GM13976 (cell line): Measurements from ENCODE around the gene MIS12.

Source experiments
- DNase-seq: peaks from one replicate; pipeline ENCODE4 v3.0.0; 2012; ENCODE audit warnings: low spot score
- CTCF ChIP-seq: IDR thresholded peaks from 2 replicates; pipeline ENCODE4 v1.5.1; 2012; ENCODE audit warnings: borderline replicate concordance, mild to moderate bottlenecking; ENCODE audit not compliant: insufficient read depth; ENCODE audit errors: extremely low read depth, missing control alignments, control extremely low read depth
- in situ Hi-C: fragments of 300-500 bp; cut with MboI; formaldehyde crosslinking; loops from one replicate; pipeline ENCODE4 v1.12.0; 2022; ENCODE audit warnings: low sequenced_read_pairs, mixed read lengths, inconsistent platforms; ENCODE audit not compliant: unreplicated experiment

MIS12 gene

GRCh38 chr17:5516060-5516792 lies 29.9 kb downstream of the MIS12 start:
- in situ Hi-C loops = no loop called here
- TF ChIP-seq CTCF = no peak
- no peak for DNase-seq

- DNase-seq = no peak
- in situ Hi-C loops = no loop called here
- TF ChIP-seq CTCF = no peak
Measured at GRCh38 chr17:5522476-5522875, 36.1 kb downstream of the MIS12 start.

- TF ChIP-seq CTCF = no peak
- DNase-seq = no peak
- in situ Hi-C loops = no loop called here
Measured at GRCh38 chr17:5523249-5523648, 36.9 kb downstream of the MIS12 start.

GRCh38 chr17:5526821-5527598 lies 40.6 kb downstream of the MIS12 start:
- peak; percentile 71 for DNase-seq
- TF ChIP-seq CTCF = no peak
- in situ Hi-C loops = no loop called here

- in situ Hi-C loops = no loop called here
- TF ChIP-seq CTCF = no peak
- no peak for DNase-seq
Measured at GRCh38 chr17:5527601-5528250, 41.4 kb downstream of the MIS12 start.

- no peak for TF ChIP-seq CTCF
- in situ Hi-C loops = no loop called here
- no peak for DNase-seq
Measured at GRCh38 chr17:5530265-5531084, 44.1 kb downstream of the MIS12 start.
